HepG2 (cell line): Measurements from ENCODE around the gene ARAP1. TPM values are rescaled to one million over a fixed set of nuclear protein-coding genes. Genes with fewer than 3 reads are reported as not detected.

Experiments
- DMAP1 ChIP-seq: IDR thresholded peaks from 2 replicates; pipeline ENCODE4 v1.6.1; 2016
- HDAC1 ChIP-seq: sonication (generic); formaldehyde crosslinking; IDR thresholded peaks from 2 replicates; pipeline ENCODE4 v1.5.1; 2020; ENCODE audit warnings: mild to moderate bottlenecking, missing genetic modification reagents
- HNF1A ChIP-seq, 2 experiments: sonication (generic) in 1 of 2; formaldehyde crosslinking in 1 of 2; IDR thresholded peaks; 2 replicates each; pipeline versions ENCODE4 v1.4.0 to v1.6.1; 2016 to 2020; ENCODE audit warnings: borderline replicate concordance in 1 of 2, low read depth in 1 of 2, mild to moderate bottlenecking in 1 of 2, missing genetic modification reagents in 1 of 2
- ISL2 ChIP-seq: sonication (generic); formaldehyde crosslinking; IDR thresholded peaks from 2 replicates; pipeline ENCODE4 v1.5.0; 2020; ENCODE audit warnings: missing genetic modification reagents
- KDM4B ChIP-seq: sonication (generic); formaldehyde crosslinking; IDR thresholded peaks from 2 replicates; pipeline ENCODE4 v1.4.0; 2020; ENCODE audit warnings: missing genetic modification reagents
- UBTF ChIP-seq: sonication (generic); formaldehyde crosslinking; IDR thresholded peaks from 2 replicates; pipeline ENCODE4 v1.4.0; 2020; ENCODE audit warnings: mild to moderate bottlenecking, missing genetic modification reagents
- ZNF44 ChIP-seq: sonication (generic); formaldehyde crosslinking; IDR thresholded peaks from 2 replicates; pipeline ENCODE4 v1.5.1; 2020; ENCODE audit warnings: mild to moderate bottlenecking, missing genetic modification reagents
- ZNF670 ChIP-seq: sonication (generic); formaldehyde crosslinking; IDR thresholded peaks from 2 replicates; pipeline ENCODE4 v1.8.0; 2022; ENCODE audit warnings: mild to moderate bottlenecking, missing genetic modification reagents, borderline replicate concordance
- ZNF770 ChIP-seq: sonication (generic); formaldehyde crosslinking; IDR thresholded peaks from 2 replicates; pipeline ENCODE4 v1.5.0; 2020; ENCODE audit warnings: mild to moderate bottlenecking, missing genetic modification reagents
- polyA plus RNA-seq, 8 experiments: library from polyadenylated mRNA; depleted of rRNA in 3 of 8; stranded (reverse) in 7 of 8; unstranded in 1 of 8; fragments of >200 nt; fragmentation: Illumina TruSeq in 4 of 8; extraction: Trizol in 4 of 8; gene quantifications; 2 replicates each; pipeline versions ENCODE4 v1.2.1 to v1.2.3, GENCODE V29; 2011 to 2016; ENCODE audit warnings: low read depth in 4 of 8, missing spikeins in 1 of 8, mixed read lengths in 1 of 8; ENCODE audit not compliant: insufficient read depth in 1 of 8
- total RNA-seq, 5 experiments: library from RNA; depleted of rRNA; stranded (reverse); fragments of >200 nt; fragmentation: Illumina TruSeq; extraction: Trizol; gene quantifications; 2 replicates each; pipeline ENCODE4 v1.2.3, GENCODE V29; 2016; ENCODE audit warnings: low read depth in 1 of 5
- TF ChIP-seq, protein P1 (sequence below): sonication (generic); formaldehyde crosslinking; IDR thresholded peaks from 2 replicates; pipeline ENCODE4 v1.5.1; 2020; ENCODE audit warnings: mild to moderate bottlenecking, missing genetic modification reagents, moderate library complexity
- TF ChIP-seq, protein P2 (sequence below): sonication (generic); formaldehyde crosslinking; IDR thresholded peaks from 2 replicates; pipeline ENCODE4 v1.4.0; 2020; ENCODE audit warnings: missing genetic modification reagents

ARAP1 gene
- total and polyA plus RNA-seq, 2 of the 13 experiments (the other 11 are each of a cell fraction or from before 2014, with no cell fraction given): 43.2 to 55.5 TPM

DNA sequence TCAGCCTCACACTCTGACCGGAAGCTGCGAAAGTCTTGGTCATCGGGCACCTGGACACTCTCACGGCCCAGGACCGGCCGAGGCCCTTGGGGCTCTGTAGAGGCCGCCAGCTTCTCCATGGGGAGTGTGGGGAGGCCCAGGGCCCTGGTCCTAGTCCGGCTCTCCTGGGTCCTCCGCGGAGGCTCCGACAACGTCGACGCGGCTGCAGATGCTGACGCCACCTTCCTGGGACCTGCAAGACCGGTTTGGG is 28.8 kb upstream of the ARAP1 start (continued):
- TF ChIP-seq ZNF770 (CRISPR knock-in tag) (0 out of 2 replicates have a peak, but pooled peaks have one; percentile 28), HDAC1 (0 out of 2 replicates have a peak, but pooled peaks have one; percentile 35), DMAP1 (CRISPR knock-in tag) (no peak), ZNF670 (CRISPR knock-in tag) (no peak), HNF1A (IDR thresholded peaks at IDR 0.05; ENCODE audit: low read depth) (no peak), HNF1A (CRISPR knock-in tag; IDR thresholded peaks at IDR 0.05; ENCODE audit: borderline replicate concordance) (no peak), UBTF (CRISPR knock-in tag) (0 out of 2 replicates have a peak, but pooled peaks have one; percentile 50), KDM4B (CRISPR knock-in tag) (no peak), ZNF44 (CRISPR knock-in tag) (no peak), ISL2 (CRISPR knock-in tag) (0 out of 2 replicates have a peak, but pooled peaks have one; percentile 16)
- TF ChIP-seq, protein P1, sequence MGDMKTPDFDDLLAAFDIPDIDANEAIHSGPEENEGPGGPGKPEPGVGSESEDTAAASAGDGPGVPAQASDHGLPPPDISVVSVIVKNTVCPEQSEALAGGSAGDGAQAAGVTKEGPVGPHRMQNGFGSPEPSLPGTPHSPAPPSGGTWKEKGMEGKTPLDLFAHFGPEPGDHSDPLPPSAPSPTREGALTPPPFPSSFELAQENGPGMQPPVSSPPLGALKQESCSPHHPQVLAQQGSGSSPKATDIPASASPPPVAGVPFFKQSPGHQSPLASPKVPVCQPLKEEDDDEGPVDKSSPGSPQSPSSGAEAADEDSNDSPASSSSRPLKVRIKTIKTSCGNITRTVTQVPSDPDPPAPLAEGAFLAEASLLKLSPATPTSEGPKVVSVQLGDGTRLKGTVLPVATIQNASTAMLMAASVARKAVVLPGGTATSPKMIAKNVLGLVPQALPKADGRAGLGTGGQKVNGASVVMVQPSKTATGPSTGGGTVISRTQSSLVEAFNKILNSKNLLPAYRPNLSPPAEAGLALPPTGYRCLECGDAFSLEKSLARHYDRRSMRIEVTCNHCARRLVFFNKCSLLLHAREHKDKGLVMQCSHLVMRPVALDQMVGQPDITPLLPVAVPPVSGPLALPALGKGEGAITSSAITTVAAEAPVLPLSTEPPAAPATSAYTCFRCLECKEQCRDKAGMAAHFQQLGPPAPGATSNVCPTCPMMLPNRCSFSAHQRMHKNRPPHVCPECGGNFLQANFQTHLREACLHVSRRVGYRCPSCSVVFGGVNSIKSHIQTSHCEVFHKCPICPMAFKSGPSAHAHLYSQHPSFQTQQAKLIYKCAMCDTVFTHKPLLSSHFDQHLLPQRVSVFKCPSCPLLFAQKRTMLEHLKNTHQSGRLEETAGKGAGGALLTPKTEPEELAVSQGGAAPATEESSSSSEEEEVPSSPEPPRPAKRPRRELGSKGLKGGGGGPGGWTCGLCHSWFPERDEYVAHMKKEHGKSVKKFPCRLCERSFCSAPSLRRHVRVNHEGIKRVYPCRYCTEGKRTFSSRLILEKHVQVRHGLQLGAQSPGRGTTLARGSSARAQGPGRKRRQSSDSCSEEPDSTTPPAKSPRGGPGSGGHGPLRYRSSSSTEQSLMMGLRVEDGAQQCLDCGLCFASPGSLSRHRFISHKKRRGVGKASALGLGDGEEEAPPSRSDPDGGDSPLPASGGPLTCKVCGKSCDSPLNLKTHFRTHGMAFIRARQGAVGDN (CRISPR knock-in tag): peak; percentile 74
- TF ChIP-seq, protein P2, sequence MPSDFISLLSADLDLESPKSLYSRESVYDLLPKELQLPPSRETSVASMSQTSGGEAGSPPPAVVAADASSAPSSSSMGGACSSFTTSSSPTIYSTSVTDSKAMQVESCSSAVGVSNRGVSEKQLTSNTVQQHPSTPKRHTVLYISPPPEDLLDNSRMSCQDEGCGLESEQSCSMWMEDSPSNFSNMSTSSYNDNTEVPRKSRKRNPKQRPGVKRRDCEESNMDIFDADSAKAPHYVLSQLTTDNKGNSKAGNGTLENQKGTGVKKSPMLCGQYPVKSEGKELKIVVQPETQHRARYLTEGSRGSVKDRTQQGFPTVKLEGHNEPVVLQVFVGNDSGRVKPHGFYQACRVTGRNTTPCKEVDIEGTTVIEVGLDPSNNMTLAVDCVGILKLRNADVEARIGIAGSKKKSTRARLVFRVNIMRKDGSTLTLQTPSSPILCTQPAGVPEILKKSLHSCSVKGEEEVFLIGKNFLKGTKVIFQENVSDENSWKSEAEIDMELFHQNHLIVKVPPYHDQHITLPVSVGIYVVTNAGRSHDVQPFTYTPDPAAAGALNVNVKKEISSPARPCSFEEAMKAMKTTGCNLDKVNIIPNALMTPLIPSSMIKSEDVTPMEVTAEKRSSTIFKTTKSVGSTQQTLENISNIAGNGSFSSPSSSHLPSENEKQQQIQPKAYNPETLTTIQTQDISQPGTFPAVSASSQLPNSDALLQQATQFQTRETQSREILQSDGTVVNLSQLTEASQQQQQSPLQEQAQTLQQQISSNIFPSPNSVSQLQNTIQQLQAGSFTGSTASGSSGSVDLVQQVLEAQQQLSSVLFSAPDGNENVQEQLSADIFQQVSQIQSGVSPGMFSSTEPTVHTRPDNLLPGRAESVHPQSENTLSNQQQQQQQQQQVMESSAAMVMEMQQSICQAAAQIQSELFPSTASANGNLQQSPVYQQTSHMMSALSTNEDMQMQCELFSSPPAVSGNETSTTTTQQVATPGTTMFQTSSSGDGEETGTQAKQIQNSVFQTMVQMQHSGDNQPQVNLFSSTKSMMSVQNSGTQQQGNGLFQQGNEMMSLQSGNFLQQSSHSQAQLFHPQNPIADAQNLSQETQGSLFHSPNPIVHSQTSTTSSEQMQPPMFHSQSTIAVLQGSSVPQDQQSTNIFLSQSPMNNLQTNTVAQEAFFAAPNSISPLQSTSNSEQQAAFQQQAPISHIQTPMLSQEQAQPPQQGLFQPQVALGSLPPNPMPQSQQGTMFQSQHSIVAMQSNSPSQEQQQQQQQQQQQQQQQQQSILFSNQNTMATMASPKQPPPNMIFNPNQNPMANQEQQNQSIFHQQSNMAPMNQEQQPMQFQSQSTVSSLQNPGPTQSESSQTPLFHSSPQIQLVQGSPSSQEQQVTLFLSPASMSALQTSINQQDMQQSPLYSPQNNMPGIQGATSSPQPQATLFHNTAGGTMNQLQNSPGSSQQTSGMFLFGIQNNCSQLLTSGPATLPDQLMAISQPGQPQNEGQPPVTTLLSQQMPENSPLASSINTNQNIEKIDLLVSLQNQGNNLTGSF (CRISPR knock-in tag): peak; percentile 44; the same call in 1 of the 2 replicates
